DMS 273 (cell line): ENCODE measurements around the gene CBFA2T2.
"Not testable (repeated sequence)": the region's sequence is repeated elsewhere in the genome, so short reads cannot be mapped to it uniquely, and the experiment has no call there.

Experiments
- DNase-seq: peaks from one replicate; lab custom pipeline; 2025; ENCODE audit not compliant: unreplicated experiment; lab: John Stamatoyannopoulos, UW

Gene CBFA2T2

DNA sequence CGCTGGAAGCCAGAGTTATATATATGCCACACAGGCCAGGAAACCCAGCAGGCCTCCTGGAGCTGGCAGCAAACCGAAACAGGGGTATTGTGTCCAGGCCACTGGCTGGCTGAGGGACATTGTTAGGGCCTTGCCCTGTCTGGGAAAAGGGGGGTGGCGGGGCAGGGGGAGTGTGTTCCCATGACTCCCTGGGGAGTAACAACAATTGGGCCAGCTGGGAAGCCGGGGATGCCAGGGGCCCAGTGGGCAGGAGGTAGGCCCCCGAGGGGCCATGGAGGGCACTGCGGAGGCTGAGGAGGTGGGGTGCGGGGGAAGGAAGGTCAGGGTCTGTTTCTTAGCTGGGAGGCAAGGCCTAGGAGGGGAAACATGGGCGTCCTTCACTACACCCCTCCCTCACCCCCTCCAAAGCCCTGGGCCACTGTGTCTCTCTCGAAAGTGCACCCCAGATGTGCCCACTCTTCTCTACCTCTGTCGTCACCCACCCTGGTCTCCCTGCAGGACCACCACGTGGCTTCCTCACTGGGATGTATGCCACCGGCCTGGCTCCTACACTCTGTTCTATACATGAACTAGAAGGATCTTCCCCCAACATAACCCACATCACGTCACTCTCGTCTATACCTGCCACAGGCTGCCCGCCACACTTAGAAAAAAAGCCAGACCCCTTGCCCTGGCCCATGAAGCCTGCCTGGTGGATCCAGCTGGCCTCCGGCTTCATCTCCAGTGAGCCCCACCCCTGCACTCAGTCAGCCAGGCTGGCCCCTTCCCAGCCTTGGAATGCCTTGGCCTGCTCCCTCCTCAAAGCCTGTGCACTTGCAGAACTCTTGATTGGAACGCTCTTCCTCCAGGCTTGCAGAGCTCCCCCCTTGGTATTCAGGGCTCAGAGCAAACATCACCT, 204.1 kb downstream of the CBFA2T2 start:
- peak; percentile 57 for DNase-seq

DNA sequence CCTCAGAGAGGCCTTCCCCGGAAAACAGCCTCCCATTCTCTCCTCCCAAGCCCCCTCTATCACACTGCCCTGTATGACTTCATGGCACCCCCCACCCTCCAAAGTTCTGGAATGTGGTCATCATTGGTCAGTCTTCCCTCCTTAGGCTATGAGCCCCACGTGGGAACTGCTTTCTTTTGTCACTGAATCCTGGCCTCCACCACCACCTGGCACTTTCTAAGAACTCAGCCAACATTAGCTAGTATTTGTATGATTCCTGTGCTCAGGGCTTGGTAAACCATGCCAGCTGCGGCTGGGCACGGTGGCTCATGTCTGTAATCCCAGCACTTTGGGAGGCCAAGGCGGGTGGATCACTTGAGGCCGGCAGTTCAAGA, 204.7 kb downstream of the CBFA2T2 start:
- peak; percentile 57 for DNase-seq

GRCh38 chr20:33696448-33696847, 206.6 kb downstream of the CBFA2T2 start:
- no peak for DNase-seq

- no peak for DNase-seq
Measured at GRCh38 chr20:33697129-33697528, 207.2 kb downstream of the CBFA2T2 start.

GRCh38 chr20:33698966-33699365, 209.1 kb downstream of the CBFA2T2 start:
- not testable (repeated sequence) for DNase-seq
